Measurements from ENCODE around the gene PLCL2.

Gene PLCL2

GRCh38 chr3:17047894-17048293, 163.1 kb downstream of the PLCL2 start:
- DNase-seq (ENCODE audit: low spot score), result no peak

- DNase-seq (ENCODE audit: low spot score), result no peak
Observed at GRCh38 chr3:17050071-17050470, 165.3 kb downstream of the PLCL2 start.

- no peak for DNase-seq (ENCODE audit: low spot score)
Observed at GRCh38 chr3:17050506-17050905, 165.8 kb downstream of the PLCL2 start.

GRCh38 chr3:17052363-17052762, 167.6 kb downstream of the PLCL2 start:
- no peak for DNase-seq (ENCODE audit: low spot score)

- no peak for DNase-seq (ENCODE audit: low spot score)
Observed at GRCh38 chr3:17054301-17054981, 169.7 kb downstream of the PLCL2 start.

GRCh38 chr3:17054982-17055343, 170.2 kb downstream of the PLCL2 start:
- DNase-seq (ENCODE audit: low spot score), result no peak

- DNase-seq (ENCODE audit: low spot score), result peak; percentile 47
Observed at GRCh38 chr3:17055374-17056276, 170.9 kb downstream of the PLCL2 start.

GRCh38 chr3:17057321-17057720, 172.6 kb downstream of the PLCL2 start:
- peak; percentile 59 for DNase-seq (ENCODE audit: low spot score)

GRCh38 chr3:17059989-17060550, 175.3 kb downstream of the PLCL2 start:
- no peak for DNase-seq (ENCODE audit: low spot score)

- DNase-seq (ENCODE audit: low spot score), result no peak
Observed at GRCh38 chr3:17061005-17061404, 176.2 kb downstream of the PLCL2 start.

- DNase-seq (ENCODE audit: low spot score), result no peak
Observed at GRCh38 chr3:17062736-17063135, 178.0 kb downstream of the PLCL2 start.

GRCh38 chr3:17063596-17063995, 178.8 kb downstream of the PLCL2 start:
- DNase-seq (ENCODE audit: low spot score), result no peak

GRCh38 chr3:17065315-17065714, 180.6 kb downstream of the PLCL2 start:
- DNase-seq (ENCODE audit: low spot score), result no peak

- no peak for DNase-seq (ENCODE audit: low spot score)
Observed at GRCh38 chr3:17065881-17066280, 181.1 kb downstream of the PLCL2 start.

- no peak for DNase-seq (ENCODE audit: low spot score)
Observed at GRCh38 chr3:17069754-17070153, 185.0 kb downstream of the PLCL2 start.

GRCh38 chr3:17070161-17070959, 185.6 kb downstream of the PLCL2 start:
- DNase-seq (ENCODE audit: low spot score), result no peak

- DNase-seq (ENCODE audit: low spot score), result no peak
Observed at GRCh38 chr3:17074559-17074958, 189.8 kb downstream of the PLCL2 start.

- no peak for DNase-seq (ENCODE audit: low spot score)
Observed at GRCh38 chr3:17075358-17075757, 190.6 kb downstream of the PLCL2 start.

GRCh38 chr3:17075907-17076306, 191.2 kb downstream of the PLCL2 start:
- no peak for DNase-seq (ENCODE audit: low spot score)

- no peak for DNase-seq (ENCODE audit: low spot score)
Observed at GRCh38 chr3:17076940-17077605, 192.3 kb downstream of the PLCL2 start.

- peak; percentile 57 for DNase-seq (ENCODE audit: low spot score)
Observed at GRCh38 chr3:17077606-17078005, 192.9 kb downstream of the PLCL2 start.

Data from hepatic stellate cell (primary cell).